Transverse colon (tissue), 4 donors: Measurements from ENCODE around the gene ACAP1. TPM values are rescaled to one million over a fixed set of nuclear protein-coding genes. Genes with fewer than 3 reads are reported as not detected.
A peak's percentile ranks its signal among the peaks of the same experiment; 100 is the strongest.
"Not testable (repeated sequence)": the region's sequence is repeated elsewhere in the genome, so short reads cannot be mapped to it uniquely, and the experiment has no call there.

Experiments used
- DNase-seq: peaks from one replicate; pipeline ENCODE4 v3.0.0-alpha.2; 2019
- H3K27ac ChIP-seq, 4 donors: fragments of 200-600 bp; sonication (generic); 2 replicates each; pipeline ENCODE4 v1.5.1; 2016 to 2018; ENCODE audit warnings: inconsistent platforms in 4 of 4
- H3K27me3 ChIP-seq: fragments of 200-600 bp; sonication (generic); 2 replicates; pipeline ENCODE4 v1.5.1; 2017; ENCODE audit warnings: inconsistent platforms
- H3K36me3 ChIP-seq, 4 donors: fragments of 200-600 bp; sonication (generic); 2 replicates each; pipeline ENCODE4 v1.5.1; 2017 to 2019; ENCODE audit warnings: inconsistent platforms in 4 of 4
- H3K4me1 ChIP-seq, 4 donors: fragments of 200-600 bp; sonication (generic); 2 replicates each; pipeline ENCODE4 v1.5.1; 2017 to 2020; ENCODE audit warnings: inconsistent platforms in 4 of 4
- H3K4me3 ChIP-seq, 4 donors: fragments of 200-600 bp; sonication (generic); 1 replicate in 1 of 4; 2 replicates in 3 of 4; pipeline versions ENCODE4 v1.5.1 to v1.6.1; 2017 to 2019; ENCODE audit warnings: inconsistent platforms in 4 of 4
- H3K9me3 ChIP-seq, 2 donors: fragments of 200-600 bp; sonication (generic); 2 replicates each; pipeline ENCODE4 v1.5.1; 2017 to 2019; ENCODE audit warnings: inconsistent platforms in 2 of 2
- CTCF ChIP-seq, 5 experiments: fragments of 200-600 bp in 3 of 5; fragments of 450-650 bp in 2 of 5; sonication (generic) in 3 of 5; IDR thresholded peaks; 1 replicate in 2 of 5; 2 replicates in 3 of 5; pipeline ENCODE4 v1.5.1; 2016 to 2017; ENCODE audit warnings: antibody characterized with exemption in 5 of 5, inconsistent platforms in 3 of 5, mild to moderate bottlenecking in 2 of 5, moderate library complexity in 1 of 5
- EP300 ChIP-seq: sonication (generic); formaldehyde crosslinking; IDR thresholded peaks from one replicate; pipeline ENCODE4 v1.6.1; 2017; ENCODE audit warnings: antibody characterized with exemption, low read depth
- POLR2A ChIP-seq: fragments of 450-650 bp; IDR thresholded peaks from one replicate; pipeline ENCODE4 v1.6.1; 2016; ENCODE audit warnings: antibody characterized with exemption, mild to moderate bottlenecking, moderate library complexity
- POLR2AphosphoS5 ChIP-seq, 3 donors: sonication (generic); formaldehyde crosslinking; IDR thresholded peaks; one replicate each; pipeline ENCODE4 v1.6.1; 2016; ENCODE audit warnings: antibody characterized with exemption in 3 of 3
- WGBS, 2 donors: methylation state at CpG; one replicate each; pipeline ENCODE4 v1.1.5; 2018; ENCODE audit warnings: low coverage in 1 of 2; 5-methylcytosine and 5-hydroxymethylcytosine counted together
- in situ Hi-C, 4 donors: fragments of 200-750 bp; cut with MboI; loops; one replicate each; pipeline versions ENCODE4 v1.15.0 to v1.15.1; 2017; ENCODE audit warnings: low sequenced_read_pairs in 3 of 4, low pct_ligation_motif_present in 1 of 4, low pct_unique_long_range_greater_than_20kb in 1 of 4
- intact Hi-C: fragments of 100-400 bp; cut with DNase I; formaldehyde crosslinking; loops from one replicate; pipeline ENCODE4 v1.15.1; 2023; ENCODE audit warnings: low total_unique reads
- total RNA-seq, 4 donors: library from RNA; depleted of rRNA; stranded (reverse); fragments of >200 nt; gene quantifications; one replicate each; pipeline ENCODE4 v1.1.0, GENCODE V29; 2016

ACAP1 gene
- total RNA-seq, 4 donors from 2014 or later = 4.8 to 21.0 (median 10.0) TPM

DNA sequence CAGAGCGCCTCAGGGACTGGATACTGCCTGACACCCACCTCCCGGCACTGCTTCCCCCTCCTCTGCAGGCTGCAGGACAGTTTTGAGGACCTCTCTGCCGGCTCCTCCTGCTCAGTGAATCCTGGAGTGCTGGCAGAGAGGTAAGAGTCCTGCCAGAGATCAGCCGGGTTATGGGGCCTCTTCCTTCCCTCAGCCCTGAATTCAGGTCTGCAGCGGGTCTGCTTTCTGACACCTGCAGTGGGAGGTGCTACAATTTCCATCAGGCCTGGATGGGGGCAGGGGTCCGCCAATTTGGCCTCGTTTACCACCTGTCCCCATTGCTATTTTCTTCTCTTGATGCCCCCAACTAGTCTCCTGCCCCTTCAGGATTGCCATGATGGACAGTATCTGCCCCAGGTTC lies 4.2 kb upstream of the ACAP1 start:
- no peak for TF ChIP-seq EP300
- TF ChIP-seq POLR2AphosphoS5 (IDR thresholded peaks at IDR 0.05) = no peak
- TF ChIP-seq CTCF (IDR thresholded peaks at IDR 0.05) = no peak
- TF ChIP-seq POLR2A = no peak
- H3K4me3 ChIP-seq = no peak overlapping the region
- H3K36me3 ChIP-seq = no peaks in the 10 kb centered on the region
- in situ Hi-C loops = loop anchor here in 1 of 4 donors (25.0 kb wide), 1 partner anchor 295 kb away; the partner anchor contains the start of genes SLC16A11 and SLC16A13
- no peaks in the 10 kb centered on the region for H3K9me3 ChIP-seq
- peaks cover 7 to 21% (median 14%) of the 10 kb centered on the region in 4 donors for H3K4me1 ChIP-seq
- intact Hi-C loops = no loop called here
- no peak for DNase-seq
- peaks cover 4% of the 10 kb centered on the region for H3K27me3 ChIP-seq
- peak overlapping the region in 1 of 4 donors; percentile 17 for H3K27ac ChIP-seq
- 0 to 59% methylated on average over 1 to 7 of the region's 7 CpGs for WGBS, 2 donors

- in situ Hi-C loops = loop anchor here in 1 of 4 donors (25.0 kb wide), 1 partner anchor 295 kb away; the partner anchor contains the start of genes SLC16A11 and SLC16A13
- peak overlapping the region in 1 of 4 donors; percentile 17 for H3K27ac ChIP-seq
- H3K4me3 ChIP-seq, DNase-seq, H3K9me3 ChIP-seq, H3K27me3 ChIP-seq, intact Hi-C loops, H3K36me3 ChIP-seq: not testable (repeated sequence)
- 46 to 61% methylated on average over 5 to 13 of the region's 14 CpGs for whole genome bisulfite sequencing, 2 donors
- peaks cover 7 to 20% (median 14%) of the 10 kb centered on the region in 4 donors for H3K4me1 ChIP-seq
Measured at GRCh38 chr17:7332600-7333069, 3.7 kb upstream of the ACAP1 start.

DNA sequence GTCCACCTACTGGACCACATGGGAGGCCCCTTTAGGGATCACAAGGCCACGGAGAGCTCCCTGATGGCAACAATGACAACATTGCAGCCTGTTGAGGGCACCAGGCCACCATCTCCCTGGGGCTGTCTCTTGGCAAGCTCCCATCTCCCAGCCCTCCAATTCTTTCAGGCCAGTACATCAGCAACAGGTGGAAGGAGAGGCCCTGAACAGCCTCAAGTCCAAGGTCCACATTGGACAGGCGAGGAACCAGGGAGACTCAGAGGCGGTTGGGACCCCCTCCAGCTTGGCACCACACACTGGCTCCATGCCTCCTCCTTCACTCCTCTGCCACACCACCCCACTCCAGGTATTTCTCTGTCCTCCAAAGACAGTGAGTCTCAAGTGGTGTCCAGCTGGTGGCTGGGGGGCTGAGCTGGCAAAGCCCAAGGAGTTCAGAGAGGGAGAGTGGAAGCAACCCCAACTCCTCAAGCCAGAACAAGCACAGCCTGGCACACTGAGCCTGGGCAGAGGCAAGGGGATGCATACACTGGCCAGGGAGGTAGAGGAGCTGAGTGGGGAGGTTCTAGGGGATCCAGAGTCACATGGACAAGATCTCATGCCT lies 1.3 kb upstream of the ACAP1 start:
- no peak for DNase-seq
- peaks cover 4 to 8% (median 7%) of the 10 kb centered on the region in 4 donors for H3K4me1 ChIP-seq
- intact Hi-C loops (no loop called here), in situ Hi-C loops (loop anchor here in 1 of 4 donors (25.0 kb wide), 1 partner anchor 298 kb away; the partner anchor contains the start of genes SLC16A11 and SLC16A13)
- H3K9me3 ChIP-seq = no peaks in the 10 kb centered on the region
- H3K27ac ChIP-seq = no peak overlapping the region
- H3K36me3 ChIP-seq = no peaks in the 10 kb centered on the region
- WGBS, 2 donors = 63% methylated on average over 3 of the region's 3 CpGs; no CpG with 5 or more reads in 1 of the 2 donors
- H3K4me3 ChIP-seq = no peak overlapping the region
- peaks cover 4% of the 10 kb centered on the region for H3K27me3 ChIP-seq
- TF ChIP-seq POLR2A = no peak
- no peak for TF ChIP-seq CTCF (IDR thresholded peaks at IDR 0.05)
- TF ChIP-seq EP300 = no peak
- no peak for TF ChIP-seq POLR2AphosphoS5 (IDR thresholded peaks at IDR 0.05)

- intact Hi-C loops, H3K4me1 ChIP-seq, H3K27me3 ChIP-seq, DNase-seq, H3K4me3 ChIP-seq, H3K36me3 ChIP-seq, H3K9me3 ChIP-seq: not testable (repeated sequence)
- peak overlapping the region in 3 of 4 donors; percentile 65 to 77 (median 69) for H3K27ac ChIP-seq
- 72 to 76% methylated on average over 5 to 13 of the region's 13 CpGs for WGBS, 2 donors
- in situ Hi-C loops = loop anchor here in 1 of 4 donors (25.0 kb wide), 1 partner anchor 298 kb away; the partner anchor contains the start of genes SLC16A11 and SLC16A13
Measured at GRCh38 chr17:7335765-7336164, 564 bp upstream of the ACAP1 start.

GRCh38 chr17:7337600-7337999 lies 1.3 kb downstream of the ACAP1 start:
- DNase-seq, H3K36me3 ChIP-seq, H3K9me3 ChIP-seq, intact Hi-C loops, H3K4me1 ChIP-seq: not testable (repeated sequence)
- Histone ChIP-seq H3K27ac (peak overlapping the region in 2 of 4 donors; percentile 57 to 77), H3K27me3 (peaks cover 17% of the 10 kb centered on the region), H3K4me3 (peak overlapping the region in 1 of 4 donors; percentile 38)
- in situ Hi-C loops = loop anchor here in 1 of 4 donors (25.0 kb wide), 1 partner anchor 300 kb away; the partner anchor contains the start of genes SLC16A11 and SLC16A13
- WGBS, 2 donors = 58 to 60% methylated on average over 3 to 7 of the region's 7 CpGs
